ENCODE measurements around the gene ZNF189. TPM values are rescaled to one million over a fixed set of nuclear protein-coding genes. Genes with fewer than 3 reads are reported as not detected.
"Not testable (repeated sequence)": the region's sequence is repeated elsewhere in the genome, so short reads cannot be mapped to it uniquely, and the experiment has no call there.

The ZNF189 gene
- total RNA-seq, 1 donor from 2014 or later: 56.5 TPM

- DNase-seq: no peak
Measured at GRCh38 chr9:101380295-101380694, 18.4 kb upstream of the ZNF189 start.

DNA sequence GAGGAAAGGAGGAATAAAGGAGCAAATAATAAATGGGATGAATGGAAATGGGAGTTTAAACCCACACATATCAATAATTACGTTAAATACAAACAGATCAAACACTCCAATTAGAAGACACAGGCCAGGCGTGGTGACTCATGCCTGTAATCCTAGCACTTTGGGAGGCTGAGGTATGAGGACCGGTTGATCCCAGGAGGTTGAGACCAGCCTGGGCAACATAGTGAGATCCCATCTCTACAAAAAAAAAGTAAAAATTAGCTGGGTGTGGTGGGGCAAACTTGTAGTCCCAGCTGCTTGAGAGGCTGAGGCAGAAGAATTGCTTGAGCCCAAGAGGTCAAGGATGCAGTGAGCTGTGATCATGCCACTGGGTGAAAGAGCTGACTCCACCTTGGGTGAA lies 17.5 kb upstream of the ZNF189 start:
- DNase-seq: no peak

GRCh38 chr9:101381833-101382342 lies 16.8 kb upstream of the ZNF189 start:
- DNase-seq: no peak

GRCh38 chr9:101383361-101383760 lies 15.3 kb upstream of the ZNF189 start:
- DNase-seq: no peak

- not testable (repeated sequence) for DNase-seq
Measured at GRCh38 chr9:101384873-101385536, 13.6 kb upstream of the ZNF189 start, which contains the start of gene BAAT. Gene BAAT (minus strand): TSS chr9:101385006. CDS start chr9:101371404, 13,602 bp downstream.

DNA sequence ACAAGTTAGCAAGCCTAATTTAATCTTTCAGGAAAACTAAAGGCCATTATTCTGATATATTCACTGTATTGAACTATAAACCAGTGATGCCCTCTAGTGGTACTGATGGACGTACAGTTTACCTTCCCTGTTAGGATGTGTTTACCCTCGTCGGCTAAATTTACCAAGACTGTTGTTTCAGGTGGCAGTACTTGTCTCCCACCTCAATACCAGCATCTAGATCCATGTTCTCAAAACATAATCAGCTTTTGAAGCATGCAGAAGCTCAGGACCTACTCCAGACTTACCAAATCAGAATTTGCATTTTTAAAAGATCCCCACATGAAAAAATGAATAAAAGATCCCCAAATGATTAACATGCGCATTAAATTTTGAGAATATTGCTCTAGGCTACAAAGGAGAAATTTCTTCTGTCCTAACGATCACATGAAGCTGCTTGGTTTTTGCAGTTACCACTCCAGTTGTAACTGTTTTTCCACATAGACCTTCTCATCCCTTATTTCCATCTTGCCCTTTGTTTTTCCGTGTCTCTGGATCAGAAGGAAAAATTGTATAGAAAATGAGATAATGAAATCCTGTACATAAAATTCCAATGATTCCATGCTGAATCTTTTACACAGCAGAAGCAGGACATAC lies 10.7 kb upstream of the ZNF189 start:
- no peak for DNase-seq

- no peak for DNase-seq
Measured at GRCh38 chr9:101388507-101388993, 10.1 kb upstream of the ZNF189 start.

DNA sequence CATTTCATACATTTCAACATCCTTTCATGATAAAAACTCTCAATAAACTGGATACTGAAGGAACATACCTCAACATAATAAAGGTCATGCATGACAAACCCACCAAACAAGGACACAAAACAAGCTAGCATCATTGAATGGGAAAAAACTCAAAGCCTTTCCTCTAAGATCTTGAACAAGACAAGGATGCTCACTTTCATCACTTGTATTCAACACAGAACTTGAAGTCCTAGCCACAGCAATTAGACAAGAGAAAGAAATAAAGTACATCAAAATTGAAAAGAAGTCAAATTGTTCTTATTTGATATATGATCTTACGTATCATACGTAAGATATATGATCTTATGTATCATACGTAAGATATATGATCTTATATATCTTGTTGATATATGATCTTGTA lies 5.5 kb upstream of the ZNF189 start:
- no peak for DNase-seq

DNA sequence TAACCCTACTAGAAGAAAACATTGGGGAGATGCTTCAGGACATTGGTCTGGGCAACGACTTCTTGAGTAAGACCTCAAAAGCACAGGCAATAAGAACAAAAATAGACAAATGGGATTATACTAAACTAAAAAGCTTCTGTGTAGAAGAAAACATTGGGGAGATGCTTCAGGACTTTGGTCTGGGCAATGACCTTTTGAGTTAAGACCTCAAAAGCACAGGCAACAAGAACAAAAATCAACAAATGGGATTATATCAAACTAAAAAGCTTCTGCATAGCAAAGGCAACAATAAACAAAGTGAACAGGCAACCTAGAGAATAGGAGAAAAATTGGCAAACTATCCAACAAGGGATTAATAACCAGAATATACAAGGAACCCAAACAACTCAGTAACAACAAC lies 4.0 kb upstream of the ZNF189 start:
- no peak for DNase-seq

GRCh38 chr9:101397746-101398067 lies 944 bp upstream of the ZNF189 start:
- no peak for DNase-seq

DNA sequence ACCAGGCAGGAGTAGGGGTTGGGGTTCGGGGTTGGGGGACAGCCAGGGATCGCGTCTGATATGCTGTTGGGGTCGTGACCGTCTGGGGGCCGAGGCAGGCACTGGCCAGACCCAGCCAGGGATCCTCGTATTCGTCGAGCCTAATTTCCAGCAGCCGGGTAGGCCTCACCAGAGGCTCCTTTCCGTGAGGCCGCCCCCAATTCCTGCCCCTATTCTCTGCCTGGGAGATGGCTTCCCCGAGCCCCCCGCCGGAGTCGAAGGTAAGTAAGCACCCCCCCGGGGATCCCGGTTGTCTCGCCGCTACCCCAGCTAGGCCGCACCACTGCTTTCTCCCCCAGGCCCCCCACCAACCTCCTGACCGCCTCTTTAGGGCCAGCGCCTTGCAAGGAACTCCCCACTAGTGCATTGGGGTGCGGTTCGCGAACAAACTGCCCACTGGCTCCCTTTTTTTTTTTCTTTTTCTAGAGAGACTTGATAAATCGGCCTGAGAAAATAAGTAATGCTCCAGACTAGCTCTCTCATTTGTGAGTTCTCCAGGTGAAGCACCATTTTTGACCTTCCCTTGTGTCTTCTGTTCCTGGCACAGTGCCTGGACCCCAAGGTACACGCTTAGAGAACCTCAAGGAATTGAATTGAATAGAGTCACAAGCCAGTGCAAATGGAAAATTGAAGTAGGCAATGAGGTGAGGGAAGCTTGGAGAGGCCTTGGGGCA lies 435 bp downstream of the ZNF189 start:
- DNase-seq: no peak

DNA sequence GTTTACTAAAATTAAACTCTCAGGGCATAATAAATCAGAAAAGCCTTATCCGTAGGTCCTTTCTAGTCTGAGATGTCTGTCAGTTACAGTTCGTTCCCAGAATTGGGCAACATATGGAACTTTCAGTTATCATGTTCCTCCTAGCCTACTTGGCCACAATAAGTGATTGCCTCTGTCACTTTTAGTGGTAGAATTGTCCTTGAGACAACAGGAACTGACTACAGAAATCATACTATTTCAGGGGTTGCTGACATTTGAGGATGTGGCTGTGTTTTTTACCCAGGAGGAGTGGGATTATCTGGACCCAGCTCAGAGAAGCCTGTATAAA lies 956 bp downstream of the ZNF189 start:
- no peak for DNase-seq

- peak; percentile 2 for DNase-seq
Measured at GRCh38 chr9:101400120-101400519, 1.5 kb downstream of the ZNF189 start.

GRCh38 chr9:101403516-101404285 lies 5.0 kb downstream of the ZNF189 start:
- DNase-seq: no peak

- DNase-seq: no peak
Measured at GRCh38 chr9:101408374-101409078, 9.9 kb downstream of the ZNF189 start.

DNA sequence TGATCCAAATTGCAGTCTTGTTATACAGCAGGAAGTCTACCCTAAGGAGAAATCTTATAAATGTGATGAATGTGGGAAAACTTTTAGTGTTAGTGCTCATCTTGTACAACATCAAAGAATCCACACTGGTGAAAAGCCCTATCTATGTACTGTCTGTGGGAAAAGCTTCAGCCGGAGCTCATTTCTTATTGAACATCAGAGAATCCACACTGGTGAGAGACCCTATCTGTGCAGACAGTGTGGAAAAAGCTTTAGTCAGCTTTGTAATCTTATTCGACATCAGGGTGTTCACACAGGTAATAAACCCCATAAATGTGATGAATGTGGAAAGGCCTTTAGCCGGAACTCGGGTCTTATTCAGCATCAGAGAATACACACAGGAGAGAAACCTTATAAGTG lies 10.4 kb downstream of the ZNF189 start:
- no peak for DNase-seq

DNA sequence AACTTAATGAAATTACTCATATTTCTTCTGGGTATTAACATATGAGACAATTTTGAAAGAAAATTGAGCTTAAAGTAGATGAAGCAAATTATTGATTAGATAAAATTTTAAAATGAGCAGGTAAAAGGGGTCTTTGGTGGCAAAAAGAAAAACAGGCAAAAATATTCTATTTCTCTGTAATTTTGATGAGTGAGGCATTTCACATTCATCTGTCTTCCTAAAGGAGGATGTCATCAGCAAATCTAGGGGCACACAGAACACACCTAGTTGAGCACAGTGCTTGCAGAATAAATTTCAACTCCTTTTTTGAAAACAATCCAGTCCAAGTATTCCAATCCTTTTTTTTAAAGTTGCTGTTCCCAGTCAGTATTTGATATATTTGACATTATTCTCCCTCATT lies 16.2 kb downstream of the ZNF189 start:
- no peak for DNase-seq

- DNase-seq: no peak
Measured at GRCh38 chr9:101415578-101415977, 16.9 kb downstream of the ZNF189 start.

DNA sequence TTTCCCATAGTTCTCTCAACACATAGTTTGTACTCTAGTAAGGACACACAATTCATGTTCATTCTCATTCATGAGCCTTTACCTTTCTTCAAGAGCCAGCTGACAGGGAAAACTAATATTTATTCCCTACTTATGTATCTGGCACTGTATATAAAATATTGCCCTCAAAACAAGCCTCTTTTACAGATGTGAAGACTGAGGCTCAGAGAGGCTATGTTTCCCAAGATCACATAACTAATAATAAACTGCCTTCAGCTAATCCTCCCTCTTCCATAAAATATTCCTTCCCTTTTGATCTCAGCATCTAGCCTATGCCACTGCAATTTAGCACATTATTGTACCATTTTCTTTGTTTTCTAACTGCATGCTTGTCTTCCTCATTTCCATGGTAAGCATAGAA lies 18.7 kb downstream of the ZNF189 start:
- no peak for DNase-seq

- DNase-seq: no peak
Measured at GRCh38 chr9:101417977-101418376, 19.3 kb downstream of the ZNF189 start.

DNA sequence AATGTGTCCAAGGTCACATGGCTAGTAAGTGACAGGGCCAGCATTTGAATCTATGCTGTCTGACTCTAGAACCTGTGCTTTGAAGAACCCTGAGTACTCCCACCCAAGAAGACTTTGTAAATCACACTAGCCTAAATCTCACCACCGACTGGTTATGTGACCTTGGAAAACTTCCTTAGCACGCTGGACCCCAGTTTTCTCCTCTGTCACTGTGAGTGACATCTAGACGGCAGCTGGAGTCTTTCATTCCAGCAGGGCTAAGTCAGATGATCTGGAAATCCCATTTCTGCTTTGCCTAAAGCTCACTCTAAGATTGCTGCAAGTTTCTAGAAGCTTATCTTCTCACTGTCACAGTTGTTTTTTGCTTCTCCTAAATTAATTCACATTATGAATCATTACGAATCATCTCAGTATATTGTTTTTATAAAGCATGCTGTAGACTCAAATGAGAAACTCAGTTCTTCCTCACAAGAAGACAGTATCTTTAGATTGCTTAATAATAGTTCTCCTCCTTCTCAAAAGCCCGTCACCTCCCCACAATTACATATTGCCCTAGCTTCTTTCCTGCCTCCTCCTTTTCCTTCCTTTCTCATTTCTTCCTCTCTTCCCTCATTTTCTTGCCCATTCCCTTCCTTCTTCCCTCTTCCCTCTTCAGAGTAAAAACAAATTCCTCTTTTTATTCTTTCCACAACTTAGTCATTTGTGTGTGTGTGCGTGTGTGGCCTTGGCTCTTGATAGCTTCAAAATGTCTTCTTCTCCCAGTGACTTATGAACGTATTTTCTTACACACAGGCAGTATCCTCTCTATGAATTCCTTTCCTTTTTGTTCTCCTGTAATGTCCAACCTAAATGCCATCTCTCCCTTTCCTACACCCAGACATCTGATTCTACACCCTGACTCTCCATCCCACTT lies 20.1 kb downstream of the ZNF189 start:
- DNase-seq: no peak
